KG1 (cell line): ENCODE data around the gene ACTN1.

Experiments
- DNase-seq: peaks from one replicate; lab custom pipeline; 2025; lab: John Stamatoyannopoulos, UW

ACTN1 gene

GRCh38 chr14:68888883-68889282 is 90.2 kb downstream of the ACTN1 start:
- no peak for DNase-seq

GRCh38 chr14:68888025-68888850 is 90.9 kb downstream of the ACTN1 start:
- DNase-seq = no peak

- no peak for DNase-seq
Observed at GRCh38 chr14:68886109-68886434, 93.0 kb downstream of the ACTN1 start.

GRCh38 chr14:68885226-68886108 is 93.6 kb downstream of the ACTN1 start:
- DNase-seq = no peak

GRCh38 chr14:68884031-68885030 is 94.8 kb downstream of the ACTN1 start:
- DNase-seq = no peak

- no peak for DNase-seq
Observed at GRCh38 chr14:68882235-68882634, 96.9 kb downstream of the ACTN1 start.

GRCh38 chr14:68881396-68881795 is 97.7 kb downstream of the ACTN1 start:
- no peak for DNase-seq

- DNase-seq = no peak
Observed at GRCh38 chr14:68880581-68881105, 98.5 kb downstream of the ACTN1 start.

- no peak for DNase-seq
Observed at GRCh38 chr14:68879841-68880575, 99.1 kb downstream of the ACTN1 start.

GRCh38 chr14:68879321-68879781 is 99.8 kb downstream of the ACTN1 start:
- no peak for DNase-seq

- no peak for DNase-seq
Observed at GRCh38 chr14:68878908-68879307, 100.2 kb downstream of the ACTN1 start.

- DNase-seq = no peak
Observed at GRCh38 chr14:68877993-68878575, 101.0 kb downstream of the ACTN1 start.

GRCh38 chr14:68876976-68877375 is 102.1 kb downstream of the ACTN1 start:
- no peak for DNase-seq

GRCh38 chr14:68874746-68875155 is 104.4 kb downstream of the ACTN1 start:
- DNase-seq = no peak

- DNase-seq = no peak
Observed at GRCh38 chr14:68873376-68873775, 105.7 kb downstream of the ACTN1 start.

- DNase-seq = no peak
Observed at GRCh38 chr14:68871392-68871791, 107.7 kb downstream of the ACTN1 start.

GRCh38 chr14:68866991-68867533 is 112.0 kb downstream of the ACTN1 start:
- DNase-seq = no peak

- DNase-seq = no peak
Observed at GRCh38 chr14:68865542-68865941, 113.6 kb downstream of the ACTN1 start.

- DNase-seq = no peak
Observed at GRCh38 chr14:68864361-68864750, 114.7 kb downstream of the ACTN1 start.
